Sigmoid colon (tissue), 3 donors: Measurements from ENCODE around the gene NR1D1.

Source experiments
- CTCF ChIP-seq, 4 experiments: fragments of 450-650 bp in 3 of 4; fragments of 200-600 bp in 1 of 4; IDR thresholded peaks; one replicate each; pipeline ENCODE4 v1.5.1; 2016 to 2019; ENCODE audit warnings: antibody characterized with exemption in 4 of 4, mild to moderate bottlenecking in 3 of 4, moderate library complexity in 2 of 4
- POLR2A ChIP-seq, 2 donors: fragments of 450-650 bp; IDR thresholded peaks; one replicate each; pipeline ENCODE4 v1.6.1; 2016; ENCODE audit warnings: antibody characterized with exemption in 2 of 2, mild to moderate bottlenecking in 2 of 2, moderate library complexity in 2 of 2

DNA sequence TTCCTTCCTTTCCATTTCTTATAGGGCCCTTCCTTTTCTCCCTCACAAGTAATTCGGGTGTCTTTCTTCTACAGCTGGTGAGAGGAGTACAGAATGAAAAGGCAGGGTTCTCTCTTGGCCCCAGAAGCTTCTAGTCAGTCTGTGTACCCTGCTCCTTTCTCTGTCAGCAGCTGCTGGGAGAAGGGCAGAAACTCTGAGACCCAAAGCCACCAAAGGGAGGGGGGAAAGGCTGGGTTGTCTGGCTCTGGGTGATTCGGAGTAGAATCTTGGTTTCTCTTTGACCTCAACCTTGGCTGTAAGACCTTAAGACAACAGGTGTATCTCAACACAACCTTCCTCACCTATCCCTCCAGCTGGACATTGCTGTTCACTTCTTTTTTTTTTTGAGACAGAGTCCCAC is 3.3 kb upstream of the NR1D1 start:
- TF ChIP-seq CTCF (IDR thresholded peaks at IDR 0.05): no peak
- TF ChIP-seq POLR2A (IDR thresholded peaks at IDR 0.05): no peak
